HG03442 (cell line): ENCODE measurements around the gene PSMD11.
A peak's percentile ranks its signal among the peaks of the same experiment; 100 is the strongest.

Experiments
- ATAC-seq: cut with Tn5 transposase; IDR thresholded peaks from one replicate; pipeline ENCODE4 v1.9.1; 2021; ENCODE audit warnings: mild to moderate bottlenecking, moderate library complexity; ENCODE audit not compliant: unreplicated experiment

Gene PSMD11

DNA sequence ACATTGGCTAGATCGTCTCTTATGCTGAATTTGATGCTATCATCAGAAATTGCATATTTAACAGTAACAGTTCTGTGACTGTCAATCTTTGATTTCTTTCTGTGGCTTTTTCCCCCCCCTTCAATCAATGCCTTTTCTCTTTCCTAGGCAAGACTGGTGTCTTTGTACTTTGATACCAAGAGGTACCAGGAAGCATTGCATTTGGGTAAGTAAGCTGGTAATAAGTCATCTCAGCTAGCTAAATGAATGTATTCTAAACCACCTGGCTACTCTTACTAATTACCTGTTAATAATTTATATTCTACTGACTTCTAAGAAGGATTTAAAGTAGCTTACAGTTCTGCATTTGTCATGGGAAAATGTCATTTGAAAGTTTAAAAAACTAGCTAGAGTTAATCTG, 20.1 kb downstream of the PSMD11 start:
- no peak for ATAC-seq

DNA sequence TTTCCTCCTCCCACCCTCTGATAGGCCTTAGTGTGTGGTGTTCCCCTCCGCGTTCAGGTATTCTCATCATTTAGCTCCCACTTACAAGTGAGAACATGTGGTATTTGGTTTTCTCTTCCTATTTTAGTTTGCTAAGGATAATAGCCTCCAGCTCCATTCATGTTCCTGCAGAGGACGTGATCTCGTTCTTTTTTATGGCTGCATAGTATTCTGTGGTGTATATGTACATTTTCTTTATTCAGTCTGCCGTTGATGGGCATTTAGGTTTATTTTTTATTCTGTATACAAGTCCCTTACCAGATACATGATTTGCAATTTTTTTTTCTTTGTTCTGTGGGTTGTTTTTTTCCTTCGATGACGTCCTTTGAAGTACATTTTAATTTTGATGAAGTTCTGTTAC, 23.6 kb downstream of the PSMD11 start:
- ATAC-seq, result no peak

DNA sequence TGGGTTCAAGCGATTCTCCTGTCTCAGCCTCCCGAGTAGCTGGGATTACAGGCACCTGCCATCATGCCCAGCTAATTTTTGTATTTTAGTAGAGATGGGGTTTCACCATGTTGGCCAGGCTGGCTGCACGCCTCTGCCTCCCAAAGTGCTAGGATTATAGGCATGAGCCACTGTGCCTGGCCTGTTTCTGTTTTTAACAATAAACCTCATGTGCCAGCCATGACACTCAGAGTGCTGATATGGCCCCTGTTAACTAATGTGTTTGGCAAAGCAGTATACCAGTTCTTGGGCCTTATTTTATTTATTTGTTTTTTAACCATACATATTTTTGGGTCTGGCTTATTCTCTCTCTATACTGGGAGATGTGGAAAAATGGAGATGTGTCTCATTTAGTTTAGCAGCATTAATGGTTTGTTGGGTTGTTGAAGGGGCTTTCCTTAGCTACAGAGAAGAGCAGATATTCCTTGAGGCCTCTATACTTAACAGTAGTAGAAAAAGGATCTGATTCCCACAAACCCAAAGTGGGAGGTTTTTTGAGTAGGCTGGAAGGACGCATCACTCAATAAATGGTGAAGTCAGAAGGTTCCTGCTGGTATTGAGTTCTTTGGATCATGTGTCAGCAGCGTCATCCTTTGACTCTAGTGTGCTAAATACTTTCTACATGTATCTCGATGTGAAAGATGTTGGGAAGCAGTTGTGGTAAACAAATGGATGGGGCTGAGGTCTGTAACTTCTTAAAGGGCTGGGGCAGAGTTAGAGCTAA, 26.3 kb downstream of the PSMD11 start:
- no peak for ATAC-seq

DNA sequence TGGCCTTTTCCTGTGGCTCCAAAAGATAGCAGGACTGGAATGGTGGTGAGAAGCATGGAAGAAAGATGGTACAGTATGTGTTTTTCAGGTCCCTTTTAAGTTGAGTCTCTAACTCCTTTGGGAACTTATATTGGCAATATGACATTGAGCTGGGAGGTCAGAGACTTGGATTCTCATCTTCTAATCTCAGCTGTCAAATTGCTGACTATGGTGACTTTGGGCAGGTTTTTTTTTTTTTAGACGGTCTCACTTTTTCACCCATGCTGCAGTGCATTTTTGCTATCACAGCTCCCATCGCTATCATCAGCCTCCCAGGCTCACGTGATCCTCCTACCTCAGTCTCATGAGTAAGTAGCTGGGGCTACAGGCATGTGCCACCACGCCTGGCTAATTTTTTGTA, 27.3 kb downstream of the PSMD11 start:
- no peak for ATAC-seq

DNA sequence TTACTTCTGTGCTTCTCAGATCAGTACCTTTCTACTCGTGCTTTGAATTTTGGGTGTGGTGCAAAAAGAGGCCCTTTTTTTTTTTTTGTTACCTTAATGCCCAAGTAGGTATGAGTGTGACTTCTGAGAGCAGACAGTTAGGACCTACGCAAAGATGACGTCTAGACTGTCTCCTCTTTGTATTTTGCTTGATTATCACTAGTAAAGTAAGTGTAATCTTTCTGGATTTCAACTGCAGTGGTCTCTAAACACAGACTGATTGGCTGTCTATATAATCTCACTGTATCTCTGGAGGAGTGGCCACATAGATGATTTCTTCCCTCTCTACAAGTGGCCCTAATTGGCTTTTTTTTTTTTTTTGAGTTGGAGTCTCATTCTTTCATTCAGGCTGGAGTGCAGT, 30.9 kb downstream of the PSMD11 start:
- ATAC-seq, result no peak

DNA sequence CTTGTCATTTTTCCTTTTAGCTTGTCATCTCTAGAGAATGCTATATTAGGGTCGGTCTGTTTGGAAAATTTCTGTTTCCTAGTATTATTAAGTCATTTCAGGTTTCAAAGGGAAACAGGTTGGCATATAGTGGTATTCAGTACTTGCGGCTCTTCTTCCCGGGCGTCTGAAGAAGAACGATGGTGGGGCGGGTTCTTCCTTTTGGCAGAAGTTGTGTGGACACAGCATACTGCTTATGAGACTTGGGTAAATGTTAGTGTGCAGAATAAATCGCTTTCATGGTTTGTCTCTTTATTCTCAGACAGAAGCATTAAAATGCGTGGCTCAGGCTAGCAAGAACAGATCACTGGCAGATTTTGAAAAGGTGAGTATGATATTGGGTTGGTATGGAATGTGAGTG, 32.9 kb downstream of the PSMD11 start:
- no peak for ATAC-seq

DNA sequence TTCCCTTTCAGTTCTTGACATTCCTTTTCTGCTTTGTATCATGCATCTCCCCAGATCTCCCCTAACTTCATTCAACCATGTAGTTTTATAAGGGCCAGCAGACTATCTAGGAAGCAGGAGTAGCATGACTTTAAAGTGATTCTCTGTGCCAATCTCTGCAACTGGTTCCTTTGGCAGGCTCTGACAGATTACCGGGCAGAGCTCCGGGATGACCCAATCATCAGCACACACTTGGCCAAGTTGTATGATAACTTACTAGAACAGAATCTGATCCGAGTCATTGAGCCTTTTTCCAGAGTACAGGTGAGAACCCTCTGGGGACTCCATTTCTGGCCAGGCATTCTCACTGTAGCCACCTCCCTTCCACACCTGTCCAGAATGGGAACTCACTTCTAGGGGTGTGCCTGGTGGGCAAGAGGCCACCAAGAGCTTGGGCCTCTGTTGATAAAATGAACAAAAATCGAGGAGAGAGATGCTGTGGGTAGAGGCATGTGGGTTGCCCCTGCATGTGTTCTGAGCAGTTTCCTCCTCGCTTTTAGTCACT, 34.8 kb downstream of the PSMD11 start:
- ATAC-seq, result no peak

DNA sequence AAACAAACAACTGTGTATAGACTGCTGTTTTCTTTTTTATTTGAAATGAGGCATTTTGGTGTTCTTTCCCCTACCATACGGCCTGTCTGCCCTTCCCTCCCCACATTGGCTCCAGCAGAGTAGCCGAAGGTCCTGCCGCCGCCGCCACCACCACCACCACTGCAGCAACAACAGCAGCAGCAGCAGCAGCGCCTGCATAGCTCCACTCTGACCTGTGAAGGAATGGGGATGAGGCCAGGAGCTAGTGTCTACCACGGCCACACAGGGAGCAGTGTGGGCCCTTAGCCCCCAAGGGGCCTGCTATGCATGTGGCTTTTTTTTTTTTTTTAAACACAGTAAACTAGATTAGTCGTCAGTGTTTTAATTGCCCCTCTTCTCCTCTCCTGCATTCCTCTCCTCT, 36.9 kb downstream of the PSMD11 start:
- ATAC-seq, result no peak

DNA sequence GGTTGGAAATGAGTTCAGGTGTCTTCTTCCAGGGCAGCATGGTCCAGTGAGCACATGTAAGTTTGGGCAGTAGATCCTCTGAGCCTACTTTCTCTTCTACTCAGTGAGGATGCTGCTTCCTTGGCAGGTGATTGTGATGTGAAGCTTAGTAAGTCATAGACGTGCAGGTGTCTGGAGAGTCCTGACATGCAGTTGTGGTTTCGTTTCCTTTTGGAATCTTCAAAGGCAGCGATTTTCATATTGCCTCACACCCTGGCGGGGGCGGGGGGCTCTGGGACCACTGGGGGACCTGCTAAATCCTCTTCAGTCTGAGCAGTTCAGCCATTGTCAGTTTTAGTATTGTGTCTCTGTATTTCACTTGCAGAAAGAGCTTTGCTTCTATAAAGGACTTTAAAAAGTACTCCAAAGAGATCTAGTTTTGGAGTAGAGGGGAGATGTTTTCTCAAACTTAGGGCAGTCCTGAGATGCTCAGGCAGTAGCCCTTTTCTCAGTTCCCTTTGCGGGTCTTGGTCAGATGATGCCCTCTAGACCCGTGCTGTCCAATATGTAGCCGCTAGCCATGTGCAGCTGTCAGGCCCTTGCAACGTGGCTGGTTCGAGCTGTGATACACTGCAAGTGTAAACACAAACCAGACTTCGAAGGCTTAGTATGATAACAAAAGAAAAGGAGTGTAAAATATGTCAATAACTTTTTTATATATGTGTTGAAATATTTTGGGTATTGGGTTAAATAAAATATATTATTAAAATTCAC, 38.4 kb downstream of the PSMD11 start:
- no peak for ATAC-seq

DNA sequence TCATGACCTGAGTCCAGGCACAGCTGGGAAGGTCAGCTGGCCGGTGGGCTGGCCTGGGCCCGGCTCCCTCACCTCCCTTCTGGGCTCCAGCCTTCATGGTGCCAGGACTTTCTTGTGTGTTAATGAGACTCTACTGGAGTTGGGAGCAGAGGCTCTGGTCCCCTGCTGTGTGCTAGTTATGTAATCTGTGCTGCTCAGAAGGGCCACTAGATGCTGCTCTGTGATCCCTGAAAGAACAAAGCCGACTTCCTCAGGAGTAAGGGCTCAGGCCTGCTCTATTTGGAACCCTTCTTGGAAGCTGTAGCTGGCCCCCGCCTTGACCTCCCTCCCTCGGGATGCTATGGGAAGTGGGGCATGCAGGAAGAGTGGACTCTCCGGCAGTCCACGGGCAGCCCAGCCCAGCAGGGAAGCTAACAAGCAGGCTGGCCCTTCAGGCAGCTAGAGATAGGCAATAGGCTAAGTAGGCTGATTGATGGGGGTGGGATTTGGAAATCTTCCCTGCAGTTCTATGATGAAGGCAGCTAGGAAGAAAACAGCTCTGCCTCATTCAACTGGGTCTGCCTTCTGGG, 39.2 kb downstream of the PSMD11 start:
- no peak for ATAC-seq

DNA sequence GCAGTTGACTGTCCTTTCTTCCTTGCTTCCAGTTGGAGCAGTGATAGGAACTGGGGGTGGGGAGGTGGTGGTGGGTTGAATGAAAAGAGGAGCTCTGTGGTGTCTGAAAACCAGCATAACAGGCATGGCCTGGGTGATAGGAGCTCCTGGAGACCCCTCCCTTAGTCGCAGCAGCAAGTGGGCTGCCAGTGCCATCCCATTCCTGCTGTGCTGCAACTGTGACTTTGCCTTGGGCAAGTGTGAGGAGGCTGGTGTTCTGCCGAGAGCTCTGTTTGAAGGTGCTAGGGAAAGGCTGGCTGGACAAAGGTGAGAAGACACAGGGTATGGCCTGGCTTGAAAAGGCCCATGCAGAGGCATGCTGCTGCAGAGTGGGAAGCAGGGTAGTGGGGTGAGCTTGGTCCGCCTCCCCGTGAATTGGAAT, 39.7 kb downstream of the PSMD11 start:
- no peak for ATAC-seq

DNA sequence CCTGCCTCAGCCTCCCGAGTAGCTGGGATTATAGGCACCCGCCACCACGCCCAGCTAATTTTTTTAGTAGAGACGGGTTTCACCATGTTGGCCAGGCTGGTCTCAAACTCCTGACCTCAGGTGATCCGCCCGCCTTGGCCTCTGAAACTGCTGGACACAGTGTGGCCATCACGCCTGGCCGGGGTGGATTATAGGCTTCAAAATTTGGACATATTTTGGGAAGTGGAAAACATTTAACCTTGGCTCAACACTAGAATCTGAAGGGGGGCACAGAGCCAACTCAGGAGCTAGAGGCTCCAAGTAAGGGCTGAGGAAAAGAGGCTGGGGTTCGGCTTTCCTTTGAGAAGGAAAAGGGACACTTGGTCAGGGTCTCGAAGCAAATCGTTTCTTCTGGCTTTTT, 40.3 kb downstream of the PSMD11 start:
- no peak for ATAC-seq

DNA sequence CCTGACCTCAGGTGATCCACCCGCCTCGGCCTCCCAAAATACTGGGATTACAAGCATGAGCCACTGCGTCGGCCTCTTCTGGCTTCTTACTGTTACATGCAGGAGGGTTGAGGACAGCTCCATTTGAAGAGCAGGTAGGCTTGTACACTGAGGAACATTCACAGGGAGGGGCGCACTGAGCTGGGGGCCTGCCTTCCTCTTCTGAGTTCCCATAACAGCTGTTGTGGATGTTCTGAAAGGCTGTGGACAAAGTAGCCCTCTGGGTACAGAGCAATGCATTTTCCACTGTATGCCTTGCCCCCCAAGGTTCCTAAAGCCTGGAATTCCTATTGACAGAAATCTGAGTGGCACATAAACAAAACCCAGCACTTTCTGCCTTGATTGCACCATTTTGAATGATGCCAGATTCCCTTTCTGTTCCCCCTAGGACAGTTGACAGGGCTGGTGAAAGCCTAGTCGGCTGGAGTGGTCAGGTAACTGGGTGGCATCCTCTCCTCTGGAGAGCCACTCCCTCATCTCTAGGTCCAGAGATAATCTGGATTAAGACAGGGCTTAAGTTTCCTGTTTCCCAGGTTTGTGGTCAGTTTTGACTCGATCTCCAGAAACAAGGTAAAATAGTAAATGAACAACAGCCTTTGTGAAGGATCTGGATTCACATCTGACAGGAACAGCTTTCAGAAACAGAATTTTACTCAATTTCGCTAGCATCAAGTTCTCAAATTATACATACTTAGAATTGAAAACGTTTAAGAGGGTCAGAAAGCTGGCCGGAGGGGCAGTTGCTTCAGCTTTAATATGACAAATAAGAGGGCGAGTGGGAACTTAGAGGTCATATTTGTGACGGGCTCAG, 41.2 kb downstream of the PSMD11 start:
- ATAC-seq, result no peak

DNA sequence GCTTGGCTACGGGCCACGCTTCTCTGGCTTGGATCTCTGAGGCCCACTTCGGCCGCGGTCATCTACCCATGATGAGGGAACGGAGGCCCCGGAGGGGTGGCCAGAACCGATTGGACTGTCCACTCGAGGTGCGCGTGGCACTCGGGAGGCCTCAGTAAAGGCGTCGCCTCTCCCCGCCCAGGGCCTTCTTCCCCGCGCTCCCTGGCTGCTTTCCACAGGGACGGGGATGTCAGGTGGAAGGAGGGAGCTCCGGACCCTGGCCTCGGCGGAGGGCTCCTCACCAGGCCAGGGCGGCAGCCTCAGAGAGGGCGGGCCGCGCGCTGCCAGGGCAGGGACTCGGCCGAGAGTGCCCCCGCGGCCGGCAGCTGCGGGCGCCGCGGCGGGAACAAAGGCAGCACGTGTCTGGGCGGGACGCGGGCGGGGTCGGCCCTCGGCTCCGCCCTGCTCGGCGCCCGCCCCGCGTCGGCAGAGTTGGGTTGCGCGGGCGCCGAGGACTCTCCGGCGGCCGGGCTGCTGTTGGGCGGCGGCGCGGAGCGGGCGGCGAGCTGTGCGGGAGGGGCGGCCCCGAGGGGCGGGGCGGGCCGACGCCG, 41.9 kb downstream of the PSMD11 start:
- peak; percentile 45 for ATAC-seq

DNA sequence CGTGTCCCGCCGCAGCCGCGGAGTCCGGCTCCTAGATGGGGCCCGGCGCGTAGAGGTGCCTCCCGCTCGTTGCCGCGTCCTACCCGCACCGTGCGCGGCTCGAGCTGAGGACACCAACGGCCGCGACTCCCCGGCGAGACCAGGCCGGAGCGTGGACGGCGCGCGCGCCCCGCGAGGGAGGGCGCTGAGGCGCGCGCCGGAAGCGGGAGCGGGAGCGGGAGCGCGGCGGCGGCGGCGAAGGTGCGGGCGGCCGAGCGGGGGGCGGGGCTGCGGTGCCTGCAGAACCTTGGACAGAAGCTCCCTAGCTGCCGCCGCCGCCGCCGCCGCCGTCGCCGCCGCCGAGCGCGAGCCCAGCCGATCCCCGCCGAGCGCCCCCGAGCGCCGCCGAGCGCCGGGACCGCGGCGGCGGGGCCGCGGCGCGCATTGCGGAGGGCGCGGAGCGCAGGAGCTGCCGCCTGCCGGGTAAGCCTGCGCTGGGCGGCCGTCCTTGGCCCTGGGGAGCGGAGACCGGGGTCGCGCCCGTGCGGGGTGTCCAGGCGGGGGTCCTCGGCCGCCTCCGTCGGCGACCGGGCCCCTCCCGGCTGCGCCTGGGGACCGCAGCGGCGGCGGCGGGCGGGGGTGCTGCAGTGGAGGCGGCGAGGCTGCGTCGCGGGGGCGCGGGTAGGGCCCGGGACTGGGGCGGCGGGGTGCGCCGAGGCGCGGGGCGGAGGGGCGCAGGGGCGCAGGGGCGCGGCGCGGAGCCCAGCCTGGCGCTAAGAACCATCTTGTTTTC, 42.6 kb downstream of the PSMD11 start, which contains the start of gene CDK5R1:
Gene CDK5R1, plus strand, starts transcription at position 293 of the 772 bp plus-strand sequence. CDS start 628 bp downstream, outside the sequence.
- ATAC-seq, result peak; percentile 33

DNA sequence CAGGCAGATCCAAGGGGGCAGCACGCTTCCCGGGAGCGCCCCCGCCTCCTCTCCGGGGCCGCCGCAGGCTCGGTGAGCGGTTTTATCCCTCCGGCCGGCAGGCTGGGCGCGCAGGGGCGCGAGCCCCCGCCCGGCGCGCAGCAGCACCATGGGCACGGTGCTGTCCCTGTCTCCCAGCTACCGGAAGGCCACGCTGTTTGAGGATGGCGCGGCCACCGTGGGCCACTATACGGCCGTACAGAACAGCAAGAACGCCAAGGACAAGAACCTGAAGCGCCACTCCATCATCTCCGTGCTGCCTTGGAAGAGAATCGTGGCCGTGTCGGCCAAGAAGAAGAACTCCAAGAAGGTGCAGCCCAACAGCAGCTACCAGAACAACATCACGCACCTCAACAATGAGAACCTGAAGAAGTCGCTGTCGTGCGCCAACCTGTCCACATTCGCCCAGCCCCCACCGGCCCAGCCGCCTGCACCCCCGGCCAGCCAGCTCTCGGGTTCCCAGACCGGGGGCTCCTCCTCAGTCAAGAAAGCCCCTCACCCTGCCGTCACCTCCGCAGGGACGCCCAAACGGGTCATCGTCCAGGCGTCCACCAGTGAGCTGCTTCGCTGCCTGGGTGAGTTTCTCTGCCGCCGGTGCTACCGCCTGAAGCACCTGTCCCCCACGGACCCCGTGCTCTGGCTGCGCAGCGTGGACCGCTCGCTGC, 43.3 kb downstream of the PSMD11 start:
- ATAC-seq, result peak; percentile 16

DNA sequence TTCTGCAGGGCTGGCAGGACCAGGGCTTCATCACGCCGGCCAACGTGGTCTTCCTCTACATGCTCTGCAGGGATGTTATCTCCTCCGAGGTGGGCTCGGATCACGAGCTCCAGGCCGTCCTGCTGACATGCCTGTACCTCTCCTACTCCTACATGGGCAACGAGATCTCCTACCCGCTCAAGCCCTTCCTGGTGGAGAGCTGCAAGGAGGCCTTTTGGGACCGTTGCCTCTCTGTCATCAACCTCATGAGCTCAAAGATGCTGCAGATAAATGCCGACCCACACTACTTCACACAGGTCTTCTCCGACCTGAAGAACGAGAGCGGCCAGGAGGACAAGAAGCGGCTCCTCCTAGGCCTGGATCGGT, 43.9 kb downstream of the PSMD11 start:
- ATAC-seq, result no peak

DNA sequence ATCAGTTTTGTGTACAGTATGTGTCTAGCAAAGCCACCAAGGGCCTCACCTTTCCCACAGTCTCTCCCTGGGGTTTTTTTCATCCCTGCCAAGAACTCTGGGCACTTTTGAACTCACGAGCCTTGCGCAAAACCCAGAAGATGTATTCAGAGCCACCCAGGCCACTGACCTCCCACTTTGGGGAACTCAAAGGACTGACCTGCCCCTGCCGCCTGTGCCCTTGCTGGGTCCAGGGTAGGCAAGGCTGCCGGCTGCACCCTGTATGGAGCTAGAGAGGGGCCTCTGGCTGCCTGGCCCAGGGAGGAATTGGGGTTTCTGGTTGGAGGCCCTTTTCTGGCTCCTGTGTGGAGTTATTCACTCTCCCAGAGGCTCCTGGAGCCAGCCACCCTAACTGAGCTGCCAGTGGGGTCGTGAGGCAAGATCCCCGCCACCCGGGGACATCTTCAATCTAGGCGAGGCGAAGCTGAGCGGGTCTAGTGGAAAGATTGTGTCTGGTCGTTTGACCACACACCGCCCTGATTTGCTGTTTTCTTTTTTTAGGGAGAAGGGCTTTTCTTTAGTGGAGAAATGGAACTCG, 44.4 kb downstream of the PSMD11 start:
- no peak for ATAC-seq
